ENCODE results near the gene KLK12.

The KLK12 gene

DNA sequence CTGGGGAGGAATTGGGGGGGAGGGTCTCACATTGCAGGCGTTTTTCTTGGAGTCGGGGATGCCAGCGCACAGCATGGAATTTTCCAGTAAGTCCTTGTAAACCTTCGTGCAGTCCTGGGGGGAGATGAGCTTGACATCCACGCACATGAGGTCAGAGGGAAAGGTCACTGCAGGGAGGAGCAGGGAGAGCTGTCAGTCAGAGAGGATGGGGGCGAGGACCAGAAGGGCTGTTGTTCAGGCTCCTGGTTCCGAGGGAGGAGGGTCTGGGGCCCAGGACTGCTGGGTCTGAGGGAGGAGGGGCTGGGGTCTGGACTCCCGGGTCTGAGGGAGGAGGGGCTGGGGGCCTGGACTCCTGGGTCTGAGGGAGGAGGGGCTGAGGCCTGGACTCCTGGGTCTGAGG lies 55.0 kb downstream of the KLK12 start:
- DNase-seq: no peak

Measured in COR-L47 (cell line).